GM18951 (cell line): ENCODE results near the gene CD24.
"Not testable (repeated sequence)": the region's sequence is repeated elsewhere in the genome, so short reads cannot be mapped to it uniquely, and the experiment has no call there.

ENCODE experiments used
- POLR2A ChIP-seq: IDR thresholded peaks from 4 replicates; pipeline ENCODE4 v1.6.1; 2011; ENCODE audit warnings: mild to moderate bottlenecking; ENCODE audit not compliant: insufficient read length, insufficient read depth; ENCODE audit errors: extremely low read depth
- in situ Hi-C: fragments of 300-500 bp; cut with MboI; formaldehyde crosslinking; loops from one replicate; pipeline ENCODE4 v1.12.0; 2022; ENCODE audit warnings: low sequenced_read_pairs, mixed read lengths, inconsistent platforms; ENCODE audit not compliant: unreplicated experiment

The CD24 gene

GRCh38 chr6:106977246-106977645 is 2.7 kb upstream of the CD24 start:
- in situ Hi-C loops, result loop anchor here (25.0 kb wide), 2 partner anchors 390 to 640 kb away; partner anchors contain the start of gene ATG5
- no peak for TF ChIP-seq POLR2A

- no peak for TF ChIP-seq POLR2A
- in situ Hi-C loops, result loop anchor here (25.0 kb wide), 2 partner anchors 389 to 639 kb away; partner anchors contain the start of gene ATG5
Observed at GRCh38 chr6:106976270-106976669, 1.7 kb upstream of the CD24 start.

DNA sequence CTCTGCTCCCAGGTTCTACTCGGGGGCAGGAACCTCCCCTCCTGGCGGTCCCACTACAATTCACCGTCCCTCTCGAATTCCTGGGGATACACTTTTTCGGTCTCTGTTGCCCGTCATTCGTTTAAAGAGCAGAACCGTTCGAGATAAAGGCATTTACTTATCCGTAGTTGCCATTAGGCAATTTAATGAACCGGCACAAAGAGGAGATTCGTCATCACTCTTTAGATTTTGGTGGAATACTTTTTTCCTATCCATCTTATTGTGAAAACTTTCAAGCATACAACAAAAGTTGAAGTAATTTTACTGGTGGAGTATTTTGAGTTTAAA is 1.2 kb upstream of the CD24 start:
- in situ Hi-C loops, result loop anchor here (25.0 kb wide), 2 partner anchors 388 to 638 kb away; partner anchors contain the start of gene ATG5
- TF ChIP-seq POLR2A, result no peak

DNA sequence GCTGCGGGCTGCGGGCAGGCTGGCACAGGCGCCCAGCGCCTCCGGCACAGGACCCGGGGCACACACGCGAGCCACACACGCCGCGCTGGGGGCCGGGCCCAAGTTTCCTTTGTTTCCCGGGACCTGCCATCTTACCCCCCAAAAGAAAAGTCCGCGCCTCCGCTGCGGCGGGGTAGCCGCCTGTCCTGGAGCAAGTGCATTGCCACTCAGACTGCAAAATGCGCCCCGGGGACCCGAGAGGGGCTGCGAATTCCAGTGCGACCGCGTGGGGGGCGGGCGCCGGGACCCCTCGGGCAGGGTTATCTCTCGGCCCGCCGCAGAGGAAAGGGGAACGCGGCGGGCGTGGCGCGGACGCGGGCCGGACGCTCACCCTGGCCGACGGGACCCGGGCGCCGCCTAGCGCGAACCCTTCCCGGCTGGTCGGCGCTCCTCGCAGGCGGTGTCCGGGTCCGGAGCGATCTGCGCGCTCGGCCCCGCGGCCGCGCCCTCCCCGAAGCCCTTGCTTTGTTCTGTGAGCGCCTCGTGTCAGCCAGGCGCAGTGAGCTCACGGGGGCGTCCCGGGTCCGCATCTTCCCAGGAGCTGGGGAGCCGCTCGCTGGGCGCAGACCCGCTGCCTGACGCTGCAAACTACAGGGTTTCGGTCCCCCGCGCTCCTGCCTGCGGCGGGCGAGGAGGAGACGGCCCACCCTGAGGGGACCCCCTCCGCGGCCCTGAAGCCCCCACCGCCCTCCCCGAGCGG is 639 bp upstream of the CD24 start:
- TF ChIP-seq POLR2A, result no peak
- in situ Hi-C loops, result loop anchor here (25.0 kb wide), 2 partner anchors 388 to 638 kb away; partner anchors contain the start of gene ATG5

GRCh38 chr6:106973836-106974335 is 643 bp downstream of the CD24 start:
- TF ChIP-seq POLR2A, result no peak
- in situ Hi-C loops, result no loop called here

- TF ChIP-seq POLR2A, result no peak
- in situ Hi-C loops, result no loop called here
Observed at GRCh38 chr6:106973018-106973835, 1.3 kb downstream of the CD24 start.

GRCh38 chr6:106972500-106972899 is 2.0 kb downstream of the CD24 start:
- in situ Hi-C loops, result no loop called here
- no peak for TF ChIP-seq POLR2A

- in situ Hi-C loops, result not testable (repeated sequence)
Observed at GRCh38 chr6:106970769-106971168, 3.8 kb downstream of the CD24 start.

GRCh38 chr6:106967936-106968555 is 6.5 kb downstream of the CD24 start:
- no peak for TF ChIP-seq POLR2A
- in situ Hi-C loops, result no loop called here

DNA sequence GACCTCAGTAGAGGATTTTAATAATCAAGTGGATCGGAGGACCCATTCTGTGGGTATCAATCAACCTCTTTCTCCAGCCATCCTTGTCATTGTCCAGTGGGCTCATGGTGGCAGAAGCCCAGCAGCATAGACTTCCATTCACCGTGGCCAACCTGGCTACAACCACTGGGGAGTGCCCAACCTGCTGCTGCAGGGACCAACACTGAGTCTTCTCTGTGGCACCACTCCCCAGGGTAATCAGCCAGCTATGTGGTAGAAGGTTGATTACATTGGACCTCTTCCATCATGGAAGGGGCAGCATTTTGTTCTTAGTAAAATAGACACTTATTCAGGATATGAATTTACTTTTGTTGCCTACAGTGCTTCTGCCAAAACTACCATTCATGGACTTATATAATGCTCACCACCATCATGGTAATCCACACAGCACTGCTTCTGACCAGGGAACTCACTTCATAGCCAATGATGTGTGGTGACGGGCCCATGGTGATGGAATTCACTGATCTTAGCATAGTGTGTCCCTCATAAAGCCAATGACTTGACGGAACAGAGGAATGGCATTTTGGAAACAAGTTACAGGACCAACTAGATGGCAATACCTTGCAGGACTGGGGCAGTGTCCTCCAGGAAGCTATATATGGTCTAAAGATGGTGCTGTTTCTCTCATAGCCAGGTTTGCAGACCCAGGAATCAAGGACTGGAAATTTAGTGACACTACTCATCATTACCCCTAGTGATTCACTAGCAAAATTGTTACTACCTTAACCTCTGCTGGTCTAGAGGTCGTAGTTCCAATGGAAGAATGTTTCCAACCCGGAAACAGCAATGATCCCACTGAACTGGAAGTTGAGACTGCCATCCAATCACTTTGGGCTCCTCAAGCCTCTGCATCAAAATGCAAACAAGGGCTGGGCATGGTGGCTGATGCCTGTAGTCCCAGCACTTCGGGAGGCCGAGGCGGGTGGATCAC is 7.6 kb downstream of the CD24 start:
- in situ Hi-C loops, result no loop called here
- no peak for TF ChIP-seq POLR2A

DNA sequence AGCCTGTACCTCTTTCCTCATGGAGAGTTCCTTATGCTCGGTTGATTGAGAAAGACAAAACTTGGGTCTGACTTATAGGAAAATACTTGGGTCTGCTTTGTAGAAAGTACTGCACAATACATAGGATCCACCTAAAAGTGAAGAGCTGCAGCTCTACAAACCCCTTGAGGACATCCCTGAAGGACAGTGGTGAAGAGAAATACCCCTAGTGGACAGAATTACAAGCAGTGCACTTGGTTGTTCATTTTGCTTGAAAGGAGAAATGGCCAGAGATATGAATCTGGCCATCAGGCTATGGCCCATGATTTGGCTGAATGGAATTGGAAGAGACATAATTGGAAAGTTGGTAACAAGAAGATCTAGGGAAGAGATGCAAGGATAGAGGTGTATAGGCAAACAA is 8.3 kb downstream of the CD24 start:
- in situ Hi-C loops, result no loop called here
- no peak for TF ChIP-seq POLR2A

- in situ Hi-C loops, result no loop called here
- no peak for TF ChIP-seq POLR2A
Observed at GRCh38 chr6:106964954-106965353, 9.6 kb downstream of the CD24 start.
